Endothelial cell of umbilical vein (primary cell): ENCODE data around the gene DLAT.

Experiments
- CTCF ChIP-seq, 2 donors: IDR thresholded peaks; 1 replicate in 1 of 2; 2 replicates in 1 of 2; pipeline ENCODE4 v1.5.1; 2011; ENCODE audit warnings: low read length in 2 of 2, mild to moderate bottlenecking in 2 of 2, moderate library complexity in 2 of 2, control low read depth in 1 of 2, inconsistent platforms in 1 of 2, low read depth in 1 of 2; ENCODE audit not compliant: insufficient read depth in 1 of 2; ENCODE audit errors: extremely low read depth in 1 of 2
- EZH2 ChIP-seq: IDR thresholded peaks from 2 replicates; pipeline ENCODE4 v1.6.1; 2012; ENCODE audit warnings: borderline replicate concordance, low read depth, mild to moderate bottlenecking, moderate library complexity, low read length, inconsistent platforms; ENCODE audit not compliant: severe bottlenecking
- FOS ChIP-seq: IDR thresholded peaks from 2 replicates; pipeline ENCODE4 v1.6.1; 2011; ENCODE audit warnings: mild to moderate bottlenecking, low read length, moderate library complexity, borderline replicate concordance; ENCODE audit not compliant: insufficient read depth
- MYC ChIP-seq: IDR thresholded peaks from one replicate; pipeline ENCODE4 v1.6.1; 2011; ENCODE audit warnings: mild to moderate bottlenecking, low read depth, low read length
- POLR2A ChIP-seq: IDR thresholded peaks from 2 replicates; pipeline ENCODE4 v1.6.1; 2012; ENCODE audit warnings: low read depth, mild to moderate bottlenecking, control low read depth, low read length
- POLR2AphosphoS5 ChIP-seq: IDR thresholded peaks from 2 replicates; pipeline ENCODE4 v1.6.1; 2012; ENCODE audit warnings: low read depth, mild to moderate bottlenecking, control low read depth, low read length, moderate library complexity; ENCODE audit not compliant: insufficient read depth
- TF ChIP-seq, protein P1 (sequence below): IDR thresholded peaks from 2 replicates; pipeline ENCODE4 v1.6.1; 2011; ENCODE audit not compliant: insufficient read depth, insufficient read length

GRCh38 chr11:112016765-112017376 lies 8.3 kb upstream of the DLAT start:
- TF ChIP-seq CTCF (IDR thresholded peaks at IDR 0.05; ENCODE audit: extremely low read depth in 1 of 2, insufficient read depth in 1 of 2, low read depth in 1 of 2, low read length in 2 of 2): no peak
- TF ChIP-seq, protein P1, sequence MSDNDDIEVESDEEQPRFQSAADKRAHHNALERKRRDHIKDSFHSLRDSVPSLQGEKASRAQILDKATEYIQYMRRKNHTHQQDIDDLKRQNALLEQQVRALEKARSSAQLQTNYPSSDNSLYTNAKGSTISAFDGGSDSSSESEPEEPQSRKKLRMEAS: no peak
- TF ChIP-seq POLR2AphosphoS5: no peak
- TF ChIP-seq POLR2A: no peak
- TF ChIP-seq EZH2: no peak
- no peak for TF ChIP-seq FOS
- no peak for TF ChIP-seq MYC
